ENCODE data around the gene IGF2R.

Gene IGF2R

DNA sequence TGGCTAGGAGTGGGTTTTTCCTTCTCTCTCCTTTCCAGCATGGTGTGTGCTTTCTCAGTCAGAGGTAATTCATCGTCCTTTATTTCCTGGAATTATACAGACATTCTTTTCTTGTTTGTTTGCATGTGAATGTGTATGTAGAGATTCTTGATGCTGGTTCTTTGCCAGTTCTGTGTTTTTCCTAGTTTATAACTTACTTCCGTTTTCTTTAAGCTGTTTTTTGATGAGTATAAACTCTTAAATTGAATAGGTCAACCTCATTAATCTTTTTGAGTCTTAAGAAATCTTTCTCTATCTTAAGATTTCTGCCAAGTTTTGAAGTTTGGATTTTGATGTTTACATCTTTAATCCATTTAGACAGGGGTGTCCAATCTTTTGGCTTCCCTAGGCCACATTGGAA is 38.7 kb downstream of the IGF2R start:
- TF ChIP-seq, protein P1, sequence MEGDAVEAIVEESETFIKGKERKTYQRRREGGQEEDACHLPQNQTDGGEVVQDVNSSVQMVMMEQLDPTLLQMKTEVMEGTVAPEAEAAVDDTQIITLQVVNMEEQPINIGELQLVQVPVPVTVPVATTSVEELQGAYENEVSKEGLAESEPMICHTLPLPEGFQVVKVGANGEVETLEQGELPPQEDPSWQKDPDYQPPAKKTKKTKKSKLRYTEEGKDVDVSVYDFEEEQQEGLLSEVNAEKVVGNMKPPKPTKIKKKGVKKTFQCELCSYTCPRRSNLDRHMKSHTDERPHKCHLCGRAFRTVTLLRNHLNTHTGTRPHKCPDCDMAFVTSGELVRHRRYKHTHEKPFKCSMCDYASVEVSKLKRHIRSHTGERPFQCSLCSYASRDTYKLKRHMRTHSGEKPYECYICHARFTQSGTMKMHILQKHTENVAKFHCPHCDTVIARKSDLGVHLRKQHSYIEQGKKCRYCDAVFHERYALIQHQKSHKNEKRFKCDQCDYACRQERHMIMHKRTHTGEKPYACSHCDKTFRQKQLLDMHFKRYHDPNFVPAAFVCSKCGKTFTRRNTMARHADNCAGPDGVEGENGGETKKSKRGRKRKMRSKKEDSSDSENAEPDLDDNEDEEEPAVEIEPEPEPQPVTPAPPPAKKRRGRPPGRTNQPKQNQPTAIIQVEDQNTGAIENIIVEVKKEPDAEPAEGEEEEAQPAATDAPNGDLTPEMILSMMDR (conservative IDR thresholded peaks at IDR 0.05; ENCODE audit: low read depth), result no peak
- CTCF ChIA-PET, result interaction anchor here (1.0 kb wide), 1 partner anchor 9 kb away, joined by 3 read pairs; no protein-coding TSS in a partner anchor
- H3K27ac ChIP-seq, result no peak overlapping the region
- DNase-seq (ENCODE audit: low spot score), result no peak
- POLR2A ChIA-PET (ENCODE audit: low non-redundant PET), result no interaction called here

DNA sequence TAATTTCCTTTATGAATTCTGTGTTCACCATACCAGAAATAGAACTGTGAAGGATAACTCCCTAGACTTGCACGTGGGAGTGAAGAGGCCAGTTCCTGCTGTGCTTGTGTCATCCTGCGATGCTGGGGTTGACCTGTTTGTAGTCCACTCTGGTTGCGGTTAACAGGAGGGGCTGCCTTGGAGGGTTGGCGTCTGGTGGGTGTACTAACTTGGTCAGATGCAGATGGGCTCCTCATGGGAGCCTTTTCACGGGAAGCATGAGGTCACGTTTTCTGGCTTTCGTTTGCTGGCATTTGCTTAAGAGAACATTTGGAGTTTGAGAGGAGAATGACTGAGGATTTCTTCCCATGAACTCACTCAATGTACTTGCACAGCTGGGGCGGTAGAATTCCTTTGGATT is 41.2 kb downstream of the IGF2R start:
- ChIA-PET CTCF (no interaction called here), POLR2A (ENCODE audit: low non-redundant PET) (no interaction called here)
- no peak overlapping the region for H3K27ac ChIP-seq
- TF ChIP-seq, protein P1 (conservative IDR thresholded peaks at IDR 0.05; ENCODE audit: low read depth), result no peak
- no peak for DNase-seq (ENCODE audit: low spot score)

DNA sequence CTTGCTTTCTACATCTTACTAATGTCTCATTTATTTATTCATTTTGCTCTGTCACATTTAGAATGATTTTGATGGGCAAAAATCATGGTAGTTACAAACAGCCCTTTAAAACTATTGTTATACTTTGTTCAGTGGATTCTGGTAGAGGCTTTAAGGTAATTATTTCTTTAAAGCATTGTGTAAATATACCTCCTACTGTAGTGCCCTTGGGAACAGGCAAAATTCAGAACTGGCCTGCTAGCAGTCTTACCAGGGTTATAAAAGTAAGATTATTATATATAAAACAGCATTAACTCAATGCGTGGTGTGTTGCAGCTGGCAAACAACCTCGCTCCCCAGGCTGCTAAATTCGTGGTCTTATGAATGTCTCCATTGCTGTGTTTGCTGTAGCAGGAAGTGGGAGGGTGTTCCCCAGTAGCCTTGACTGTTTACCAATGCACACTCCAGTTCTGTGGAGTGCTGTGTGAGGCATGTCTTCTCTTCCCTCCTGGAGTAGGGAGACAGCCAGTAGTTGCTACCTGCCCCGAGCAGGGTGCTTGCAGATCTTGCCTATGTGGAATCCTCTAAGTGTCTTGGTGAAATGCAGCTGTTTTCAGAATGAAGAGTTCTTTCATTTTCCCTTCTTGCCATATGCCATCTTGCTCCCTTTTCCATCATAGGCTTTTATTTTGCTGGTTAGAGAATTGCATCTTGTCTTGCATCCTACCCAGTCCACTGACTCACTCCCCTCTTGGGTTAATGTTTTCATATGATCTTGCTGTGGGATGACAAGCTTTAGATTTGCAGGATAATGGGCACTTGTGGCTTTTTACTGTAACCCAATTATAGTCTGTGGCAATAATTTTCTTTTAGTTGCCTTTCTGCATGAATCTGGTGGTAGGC is 45.3 kb downstream of the IGF2R start:
- DNase-seq (ENCODE audit: low spot score), result no peak
- ChIA-PET POLR2A (ENCODE audit: low non-redundant PET) (no interaction called here), CTCF (interaction anchor here (0.6 kb wide), 1 partner anchor 1441 kb away, joined by 4 read pairs; no protein-coding TSS in a partner anchor)
- TF ChIP-seq, protein P1 (conservative IDR thresholded peaks at IDR 0.05; ENCODE audit: low read depth), result no peak
- H3K27ac ChIP-seq, result no peak overlapping the region

DNA sequence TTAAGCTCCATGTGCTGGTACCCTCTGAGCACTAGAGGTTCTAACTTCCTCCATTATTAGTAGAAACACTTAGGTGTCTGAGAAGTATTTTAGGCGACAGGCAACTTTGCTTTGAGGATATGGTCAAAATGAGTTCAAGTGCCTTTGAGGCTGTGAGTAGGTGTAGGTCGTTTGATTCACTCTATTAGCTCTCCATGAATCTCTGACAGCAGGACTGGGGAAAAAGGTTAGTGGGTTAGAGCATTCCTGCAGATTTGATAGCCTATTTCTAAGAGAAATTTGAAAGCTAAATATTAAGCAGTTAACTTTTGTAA is 45.9 kb downstream of the IGF2R start:
- CTCF ChIA-PET, result no interaction called here
- POLR2A ChIA-PET (ENCODE audit: low non-redundant PET), result no interaction called here
- TF ChIP-seq, protein P1 (conservative IDR thresholded peaks at IDR 0.05; ENCODE audit: low read depth), result no peak

DNA sequence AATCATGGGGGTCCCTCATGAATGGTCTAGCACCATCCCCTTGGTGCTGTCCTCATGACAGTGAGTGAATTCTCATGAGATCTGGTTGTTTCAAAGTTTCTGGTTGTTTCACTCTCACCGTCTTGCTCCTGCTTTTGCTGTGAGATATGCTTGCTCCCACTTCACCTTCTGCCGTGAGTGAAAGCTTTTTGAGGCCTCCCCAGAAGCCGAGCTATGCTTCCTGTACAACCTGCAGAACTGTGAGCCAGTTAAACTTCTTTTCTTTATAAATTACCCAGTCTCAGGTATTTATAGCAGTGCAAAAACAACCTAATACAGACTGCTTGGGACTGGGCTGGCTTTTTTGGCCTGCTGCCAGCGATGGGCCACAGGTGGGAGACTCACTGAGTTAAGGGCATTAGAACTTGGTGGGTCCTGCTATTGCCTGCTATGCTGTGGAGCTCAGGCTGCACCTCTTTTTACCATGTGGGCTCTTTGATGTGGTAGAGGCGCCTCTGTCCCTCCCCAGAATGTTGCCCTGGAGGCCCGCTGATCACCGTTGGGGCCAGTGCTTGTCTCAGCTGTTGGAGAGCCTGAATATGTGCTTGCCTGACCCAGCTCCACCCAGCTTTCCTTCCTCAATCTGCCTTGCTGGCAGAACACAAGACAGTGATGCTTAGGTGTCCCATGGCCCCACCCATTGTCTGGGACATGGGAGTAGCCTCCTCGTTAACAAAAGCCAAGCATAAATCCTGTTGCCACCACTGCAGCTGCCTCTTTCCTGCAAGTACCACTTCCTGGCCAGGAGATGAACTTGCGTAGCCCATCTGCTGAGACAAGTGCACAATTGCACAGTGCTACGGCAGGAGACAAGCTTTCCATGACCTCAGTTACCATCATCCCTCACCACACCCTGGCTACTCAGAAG is 47.1 kb downstream of the IGF2R start:
- TF ChIP-seq, protein P1 (conservative IDR thresholded peaks at IDR 0.05; ENCODE audit: low read depth), result no peak
- no peak for DNase-seq (ENCODE audit: low spot score)
- H3K27ac ChIP-seq, result no peak overlapping the region
- POLR2A ChIA-PET (ENCODE audit: low non-redundant PET), result no interaction called here
- CTCF ChIA-PET, result interaction anchor here (0.6 kb wide), 1 partner anchor 108 kb away, joined by 3 read pairs; no protein-coding TSS in a partner anchor

More for the DNA sequence above, 45.9 kb downstream of the IGF2R start:
- no peak for DNase-seq (ENCODE audit: low spot score)
- H3K27ac ChIP-seq, result no peak overlapping the region

DNA sequence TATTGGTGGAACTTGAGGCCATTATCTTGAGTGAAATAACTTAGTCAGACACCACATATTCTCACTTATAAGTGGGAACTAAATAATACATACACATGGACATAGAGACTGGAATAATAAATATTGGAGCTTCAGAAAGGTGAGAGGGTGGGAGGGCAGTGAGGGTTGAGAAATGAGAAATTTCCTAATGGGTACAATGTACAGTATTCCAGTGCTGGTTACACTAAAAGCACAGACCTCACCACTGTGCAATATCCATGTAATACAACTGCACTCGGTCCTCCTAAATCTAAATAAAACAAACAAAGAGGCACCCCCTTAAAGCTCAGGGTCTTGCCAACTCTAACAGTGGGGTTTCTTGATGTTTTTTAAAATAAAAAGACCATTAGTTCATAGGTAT is 53.2 kb downstream of the IGF2R start:
- POLR2A ChIA-PET (ENCODE audit: low non-redundant PET), result no interaction called here
- no peak for DNase-seq (ENCODE audit: low spot score)
- TF ChIP-seq, protein P1 (conservative IDR thresholded peaks at IDR 0.05; ENCODE audit: low read depth), result no peak
- H3K27ac ChIP-seq, result no peak overlapping the region
- CTCF ChIA-PET, result no interaction called here
